Body of pancreas (tissue), 4 donors: ENCODE results near the gene ZNF70. TPM values are rescaled to one million over a fixed set of nuclear protein-coding genes. Genes with fewer than 3 reads are reported as not detected.

ENCODE experiments used
- ATAC-seq: fragments of 150-250 bp; one replicate; pipeline ENCODE4 v1.9.1; 2016
- DNase-seq, 4 donors: peaks; one replicate each; pipeline ENCODE4 v3.0.0-alpha.2; 2019
- H3K27ac ChIP-seq, 4 donors: fragments of 200-600 bp; sonication (generic); 1 replicate in 3 of 4; 2 replicates in 1 of 4; pipeline versions ENCODE4 v1.5.1 to v1.6.1; 2016 to 2019; ENCODE audit warnings: mild to moderate bottlenecking in 1 of 4, mixed read lengths in 1 of 4, moderate library complexity in 1 of 4
- H3K27me3 ChIP-seq, 2 donors: fragments of 200-600 bp; sonication (generic); one replicate each; pipeline ENCODE4 v1.6.0; 2016; ENCODE audit warnings: mild to moderate bottlenecking in 1 of 2
- H3K36me3 ChIP-seq, 2 donors: fragments of 200-600 bp; sonication (generic); replicated peaks in 1 of 2; 2 replicates each; pipeline ENCODE4 v1.5.1; 2016; ENCODE audit warnings: low read depth in 2 of 2; ENCODE audit not compliant: insufficient read depth in 1 of 2
- H3K4me1 ChIP-seq: fragments of 200-600 bp; sonication (generic); one replicate; pipeline ENCODE4 v1.6.0; 2016
- H3K4me3 ChIP-seq, 2 donors: fragments of 200-600 bp; sonication (generic); 1 replicate in 1 of 2; 2 replicates in 1 of 2; pipeline ENCODE4 v1.5.1; 2016 to 2019
- H3K9me3 ChIP-seq, 3 donors: fragments of 200-600 bp; sonication (generic); 1 replicate in 2 of 3; 2 replicates in 1 of 3; pipeline ENCODE4 v1.5.1; 2016
- CTCF ChIP-seq, 7 experiments: fragments of 450-650 bp in 4 of 7; fragments of 200-600 bp in 3 of 7; sonication (generic) in 3 of 7; IDR thresholded peaks; one replicate each; pipeline ENCODE4 v1.5.1; 2016 to 2019; ENCODE audit warnings: antibody characterized with exemption in 7 of 7
- POLR2A ChIP-seq, 3 donors: fragments of 450-650 bp; IDR thresholded peaks; one replicate each; pipeline ENCODE4 v1.6.1; 2016; ENCODE audit warnings: antibody characterized with exemption in 3 of 3, mild to moderate bottlenecking in 2 of 3
- WGBS, 2 donors: methylation state at CpG; one replicate each; pipeline ENCODE4 v1.1.5; 2017; 5-methylcytosine and 5-hydroxymethylcytosine counted together
- intact Hi-C: fragments of 100-400 bp; cut with DNase I; formaldehyde crosslinking; loops from one replicate; pipeline ENCODE4 v1.15.1; 2023
- total RNA-seq, 2 donors: library from RNA; depleted of rRNA; stranded (reverse); fragments of >200 nt; gene quantifications; one replicate each; pipeline ENCODE4 v1.1.0, GENCODE V29; 2016

The ZNF70 gene
- total RNA-seq, 2 donors from 2014 or later, result 4.2 to 9.9 TPM

DNA sequence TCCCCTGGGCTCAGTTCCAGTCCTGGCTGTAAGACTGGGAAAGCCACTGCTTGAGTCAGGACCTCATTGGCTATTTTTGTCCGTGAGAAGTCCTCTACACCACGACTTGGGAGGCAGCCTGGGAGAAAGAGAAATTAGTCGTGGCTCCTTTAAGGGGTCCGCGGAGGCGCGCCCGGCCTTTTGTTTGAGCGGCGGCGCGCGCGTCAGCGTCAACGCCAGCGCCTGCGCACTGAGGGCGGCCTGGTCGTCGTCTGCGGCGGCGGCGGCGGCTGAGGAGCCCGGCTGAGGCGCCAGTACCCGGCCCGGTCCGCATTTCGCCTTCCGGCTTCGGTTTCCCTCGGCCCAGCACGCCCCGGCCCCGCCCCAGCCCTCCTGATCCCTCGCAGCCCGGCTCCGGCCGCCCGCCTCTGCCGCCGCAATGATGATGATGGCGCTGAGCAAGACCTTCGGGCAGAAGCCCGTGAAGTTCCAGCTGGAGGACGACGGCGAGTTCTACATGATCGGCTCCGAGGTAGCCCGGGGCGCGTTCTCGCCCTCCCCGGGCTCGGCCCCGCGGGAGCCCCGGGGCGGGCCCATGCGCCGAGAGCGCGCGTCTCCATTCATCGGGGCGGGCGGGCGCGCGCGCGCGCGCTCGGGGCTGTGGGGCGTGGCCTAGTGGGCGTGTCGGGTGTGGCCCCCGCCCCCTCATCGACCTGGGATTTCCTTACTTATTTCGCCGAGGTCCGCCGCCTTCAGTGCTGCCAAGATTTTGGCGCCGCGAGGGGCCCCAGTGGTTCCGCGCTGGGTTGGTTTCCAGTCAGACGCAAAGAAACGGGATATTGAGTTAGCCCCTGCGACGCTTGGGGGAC is 36.1 kb upstream of the ZNF70 start, which contains the start of gene SMARCB1:
Gene SMARCB1 (plus strand): TSS at position 215 of the 848 bp plus-strand sequence. CDS start 204 bp downstream, at position 419.
- Histone ChIP-seq H3K36me3 (no peaks in the 10 kb centered on the region), H3K4me3 (peak within 1 kb of the TSS; percentile 77 to 79), H3K4me1 (peaks cover 49% of the 10 kb centered on the region), H3K27ac (peak within 1 kb of the TSS; percentile 96 to 100 (median 98)), H3K27me3 (no peaks in the 10 kb centered on the region), H3K9me3 (no peaks in the 10 kb centered on the region)
- intact Hi-C loops, result no loop called here
- TF ChIP-seq POLR2A (IDR thresholded peaks at IDR 0.05), result peak; percentile 76 to 87 (median 81)
- TF ChIP-seq CTCF (IDR thresholded peaks at IDR 0.05), result no peak
- WGBS, 2 donors, result 0% methylated on average over 3 to 78 of the region's 97 CpGs
- DNase-seq (peak; percentile 90 to 94 (median 92)), ATAC-seq (peak; percentile 95)

- Histone ChIP-seq H3K4me3 (no peak overlapping the region), H3K27me3 (no peaks in the 10 kb centered on the region), H3K4me1 (peaks cover 49% of the 10 kb centered on the region), H3K27ac (peak overlapping the region; percentile 96 to 100 (median 98)), H3K9me3 (no peaks in the 10 kb centered on the region), H3K36me3 (no peaks in the 10 kb centered on the region)
- TF ChIP-seq POLR2A (IDR thresholded peaks at IDR 0.05), result no peak
- no peak for TF ChIP-seq CTCF (IDR thresholded peaks at IDR 0.05)
- intact Hi-C loops, result no loop called here
- WGBS, 2 donors, result 44 to 63% methylated on average over 6 to 9 of the region's 9 CpGs
- no peak for ATAC-seq
- DNase-seq, result no peak
Measured at GRCh38 chr22:23786261-23786710, 35.4 kb upstream of the ZNF70 start.

- TF ChIP-seq POLR2A (IDR thresholded peaks at IDR 0.05) (no peak), CTCF (IDR thresholded peaks at IDR 0.05) (no peak)
- 49 to 56% methylated on average over 8 of the region's 8 CpGs for WGBS, 2 donors
- intact Hi-C loops, result no loop called here
- Histone ChIP-seq H3K4me1 (peaks cover 40% of the 10 kb centered on the region), H3K27ac (peak overlapping the region in 2 of 4 donors; percentile 6 to 16), H3K4me3 (no peak overlapping the region), H3K27me3 (no peaks in the 10 kb centered on the region), H3K36me3 (no peaks in the 10 kb centered on the region), H3K9me3 (no peaks in the 10 kb centered on the region)
- ATAC-seq (no peak), DNase-seq (peak in 3 of 4 donors; percentile 34 to 79 (median 64))
Measured at GRCh38 chr22:23784215-23784732, 33.4 kb upstream of the ZNF70 start.

DNA sequence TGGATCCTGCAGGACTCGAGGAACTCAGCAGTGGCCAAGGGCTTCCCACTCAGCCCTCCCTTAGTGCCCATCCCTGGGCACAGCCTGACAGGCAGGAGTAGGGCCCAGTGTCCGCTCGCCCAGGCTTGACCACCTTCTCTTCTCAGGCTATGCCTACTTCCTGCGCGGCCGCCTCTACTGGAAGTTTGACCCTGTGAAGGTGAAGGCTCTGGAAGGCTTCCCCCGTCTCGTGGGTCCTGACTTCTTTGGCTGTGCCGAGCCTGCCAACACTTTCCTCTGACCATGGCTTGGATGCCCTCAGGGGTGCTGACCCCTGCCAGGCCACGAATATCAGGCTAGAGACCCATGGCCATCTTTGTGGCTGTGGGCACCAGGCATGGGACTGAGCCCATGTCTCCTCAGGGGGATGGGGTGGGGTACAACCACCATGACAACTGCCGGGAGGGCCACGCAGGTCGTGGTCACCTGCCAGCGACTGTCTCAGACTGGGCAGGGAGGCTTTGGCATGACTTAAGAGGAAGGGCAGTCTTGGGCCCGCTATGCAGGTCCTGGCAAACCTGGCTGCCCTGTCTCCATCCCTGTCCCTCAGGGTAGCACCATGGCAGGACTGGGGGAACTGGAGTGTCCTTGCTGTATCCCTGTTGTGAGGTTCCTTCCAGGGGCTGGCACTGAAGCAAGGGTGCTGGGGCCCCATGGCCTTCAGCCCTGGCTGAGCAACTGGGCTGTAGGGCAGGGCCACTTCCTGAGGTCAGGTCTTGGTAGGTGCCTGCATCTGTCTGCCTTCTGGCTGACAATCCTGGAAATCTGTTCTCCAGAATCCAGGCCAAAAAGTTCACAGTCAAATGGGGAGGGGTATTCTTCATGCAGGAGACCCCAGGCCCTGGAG is 32.6 kb upstream of the ZNF70 start:
- no peaks in the 10 kb centered on the region for H3K36me3 ChIP-seq
- TF ChIP-seq CTCF (IDR thresholded peaks at IDR 0.05) (no peak), POLR2A (IDR thresholded peaks at IDR 0.05) (no peak)
- no peaks in the 10 kb centered on the region for H3K27me3 ChIP-seq
- WGBS, 2 donors, result 50 to 82% methylated on average over 7 to 14 of the region's 15 CpGs
- DNase-seq, result no peak
- ATAC-seq, result no peak
- H3K4me1 ChIP-seq, result peaks cover 33% of the 10 kb centered on the region
- intact Hi-C loops, result no loop called here
- H3K27ac ChIP-seq, result peak overlapping the region in 2 of 4 donors; percentile 6 to 11
- no peaks in the 10 kb centered on the region for H3K9me3 ChIP-seq
- H3K4me3 ChIP-seq, result no peak overlapping the region
